ENCODE measurements around the gene RPS16. TPM values are rescaled to one million over a fixed set of nuclear protein-coding genes. Genes with fewer than 3 reads are reported as not detected.

The RPS16 gene
- total RNA-seq, 1 donor from 2014 or later, result 3,724 TPM

- Histone ChIP-seq H3K27me3 (no peaks in the 10 kb centered on the region), H3K9me3 (no peaks in the 10 kb centered on the region), H3K36me3 (peaks cover 4 to 83% of the 10 kb centered on the region in 2 donors), H3K27ac (no peak overlapping the region), H3K4me3 (no peak overlapping the region), H3K4me1 (no peaks in the 10 kb centered on the region)
- intact Hi-C loops (cut with DNase I), result loop anchor here (10.0 kb wide), 1 partner anchor 349 kb away; the partner anchor contains the start of gene PAK4
- TF ChIP-seq CTCF (IDR thresholded peaks at IDR 0.05), result no peak
- no peak for TF ChIP-seq POLR2A (IDR thresholded peaks at IDR 0.05)
- TF ChIP-seq POLR2AphosphoS5 (IDR thresholded peaks at IDR 0.05; ENCODE audit: insufficient read depth in 1 of 2, low read depth in 1 of 2), result no peak
- no peak for DNase-seq (ENCODE audit: extremely low spot score in 2 of 2)
Measured at GRCh38 chr19:39473443-39473960, 37.8 kb upstream of the RPS16 start.

GRCh38 chr19:39472746-39473442 lies 37.1 kb upstream of the RPS16 start:
- no peak for TF ChIP-seq CTCF (IDR thresholded peaks at IDR 0.05)
- no peak for TF ChIP-seq POLR2AphosphoS5 (IDR thresholded peaks at IDR 0.05; ENCODE audit: insufficient read depth in 1 of 2, low read depth in 1 of 2)
- TF ChIP-seq POLR2A (IDR thresholded peaks at IDR 0.05), result no peak
- H3K36me3 ChIP-seq, result peaks cover 4 to 89% of the 10 kb centered on the region in 2 donors
- H3K4me3 ChIP-seq, result no peak overlapping the region
- intact Hi-C loops (cut with DNase I), result loop anchor here (10.0 kb wide), 1 partner anchor 348 kb away; the partner anchor contains the start of gene PAK4
- H3K9me3 ChIP-seq, result no peaks in the 10 kb centered on the region
- H3K27ac ChIP-seq, result no peak overlapping the region
- DNase-seq (ENCODE audit: extremely low spot score in 2 of 2), result no peak
- H3K4me1 ChIP-seq, result no peaks in the 10 kb centered on the region
- no peaks in the 10 kb centered on the region for H3K27me3 ChIP-seq

- Histone ChIP-seq H3K27ac (no peak overlapping the region), H3K27me3 (no peaks in the 10 kb centered on the region), H3K36me3 (peaks cover 4 to 95% of the 10 kb centered on the region in 2 donors), H3K9me3 (no peaks in the 10 kb centered on the region), H3K4me1 (no peaks in the 10 kb centered on the region), H3K4me3 (no peak overlapping the region)
- intact Hi-C loops (cut with DNase I), result loop anchor here (10.0 kb wide), 1 partner anchor 347 kb away; the partner anchor contains the start of gene PAK4
- no peak for TF ChIP-seq POLR2AphosphoS5 (IDR thresholded peaks at IDR 0.05; ENCODE audit: insufficient read depth in 1 of 2, low read depth in 1 of 2)
- DNase-seq (ENCODE audit: extremely low spot score in 2 of 2), result no peak
Measured at GRCh38 chr19:39471756-39472536, 36.2 kb upstream of the RPS16 start.

GRCh38 chr19:39470724-39471339 lies 35.1 kb upstream of the RPS16 start:
- no peak for DNase-seq (ENCODE audit: extremely low spot score in 2 of 2)

More at GRCh38 chr19:39470724-39471339, 35.1 kb upstream of the RPS16 start:
- peaks cover 4 to 95% of the 10 kb centered on the region in 2 donors for H3K36me3 ChIP-seq
- H3K27me3 ChIP-seq, result no peaks in the 10 kb centered on the region
- H3K4me1 ChIP-seq, result no peaks in the 10 kb centered on the region
- intact Hi-C loops (cut with DNase I), result loop anchor here (10.0 kb wide), 1 partner anchor 346 kb away; the partner anchor contains the start of gene PAK4
- TF ChIP-seq POLR2AphosphoS5 (IDR thresholded peaks at IDR 0.05; ENCODE audit: insufficient read depth in 1 of 2, low read depth in 1 of 2), result no peak
- TF ChIP-seq POLR2A (IDR thresholded peaks at IDR 0.05), result no peak
- TF ChIP-seq CTCF (IDR thresholded peaks at IDR 0.05), result no peak
- no peak overlapping the region for H3K27ac ChIP-seq
- no peaks in the 10 kb centered on the region for H3K9me3 ChIP-seq
- H3K4me3 ChIP-seq, result no peak overlapping the region

All from vagina (tissue), 2 donors.